Right lobe of liver (tissue), 4 donors: Measurements from ENCODE around the gene CWC27.
"Not testable (repeated sequence)": the region's sequence is repeated elsewhere in the genome, so short reads cannot be mapped to it uniquely, and the experiment has no call there.

Source experiments
- CTCF ChIP-seq, 4 donors: fragments of 200-600 bp in 3 of 4; fragments of 450-650 bp in 1 of 4; IDR thresholded peaks; one replicate each; pipeline versions ENCODE4 v1.5.1 to v1.8.0; 2016 to 2022; ENCODE audit warnings: antibody characterized with exemption in 4 of 4, mild to moderate bottlenecking in 2 of 4
- POLR2A ChIP-seq: fragments of 450-650 bp; IDR thresholded peaks from one replicate; pipeline ENCODE4 v1.6.1; 2017; ENCODE audit warnings: antibody characterized with exemption, mild to moderate bottlenecking
- donor health status: DM: no; HTN: no; CAD: no.
- donor health status: DM: no; HTN: no; CAD: no.
- donor health status: DM: no; HTN: yes; CAD: no.

GRCh38 chr5:64819345-64819744, 50.6 kb downstream of the CWC27 start:
- not testable (repeated sequence) for TF ChIP-seq CTCF (IDR thresholded peaks at IDR 0.05); POLR2A
